ENCODE results near the gene PLPPR1.
"Not testable (repeated sequence)": the region's sequence is repeated elsewhere in the genome, so short reads cannot be mapped to it uniquely, and the experiment has no call there.

PLPPR1 gene

DNA sequence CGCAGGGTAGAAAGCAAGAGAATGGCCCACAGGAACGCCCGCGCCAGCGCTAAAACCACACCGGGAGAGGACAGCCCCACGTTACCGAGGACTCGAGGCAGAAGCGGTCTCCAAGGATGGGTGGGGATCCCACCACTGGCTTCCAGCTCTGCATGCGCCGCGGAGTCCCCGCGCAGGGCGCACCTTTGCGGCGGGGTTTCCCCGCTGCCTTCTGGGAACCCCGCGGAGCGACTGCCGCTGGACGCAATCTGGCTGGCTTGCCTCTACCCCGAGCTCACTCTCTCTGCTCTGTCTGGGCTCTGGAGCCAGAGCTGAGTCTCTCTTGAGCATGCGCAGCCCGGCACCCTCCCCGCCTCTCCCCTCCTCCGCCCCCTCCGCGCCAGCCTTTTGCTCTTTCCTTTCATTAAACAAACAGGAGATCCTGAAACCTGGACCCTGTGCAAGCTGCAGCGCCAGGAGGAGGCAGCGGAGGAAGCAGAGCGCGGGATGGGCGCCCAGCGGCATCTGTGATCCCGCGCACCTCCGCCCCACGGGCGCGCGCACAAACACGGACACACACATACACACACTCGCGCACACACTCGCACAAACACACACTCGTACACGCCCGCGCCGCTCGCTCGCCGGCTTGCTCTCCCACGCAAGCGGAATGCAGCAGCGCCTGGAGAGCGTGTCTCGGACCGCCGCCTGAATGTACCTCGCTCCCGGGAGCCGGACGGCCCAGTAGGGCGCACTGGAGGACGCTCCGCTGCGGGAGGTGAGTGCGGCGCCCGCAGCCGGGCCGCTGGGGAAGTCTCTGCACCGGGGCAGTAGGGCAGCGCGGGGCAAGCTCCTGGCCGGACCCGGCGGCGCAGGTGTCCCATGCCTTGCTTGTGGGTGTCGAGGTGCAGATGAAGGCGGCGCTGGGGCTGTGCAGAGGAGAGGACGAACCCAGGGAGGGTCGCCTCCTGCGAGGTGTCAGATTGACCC, at the start of gene PLPPR1:
TSS of gene PLPPR1 (plus strand) at position 382 of the 969 bp plus-strand sequence.
- peak; percentile 83 for DNase-seq

DNA sequence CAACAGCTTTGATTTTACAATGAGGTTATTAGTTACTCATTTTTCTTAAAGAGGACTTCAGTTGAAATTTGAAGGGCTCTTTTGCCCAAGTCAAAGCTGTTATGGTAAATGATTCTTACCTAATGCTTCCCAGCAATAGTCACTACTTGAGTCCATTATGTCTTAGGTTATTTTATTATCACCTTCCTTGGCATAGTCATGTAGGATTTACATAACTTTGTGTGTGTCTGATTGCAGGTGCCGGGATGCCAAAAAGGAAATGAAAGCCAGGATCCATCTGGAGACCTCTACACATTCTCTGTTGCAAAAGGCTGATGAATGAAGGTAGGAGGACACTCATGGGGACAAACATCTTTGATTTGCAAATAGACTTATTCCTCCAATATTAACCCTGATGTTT, 38.8 kb upstream of the PLPPR1 start:
- DNase-seq: no peak

DNA sequence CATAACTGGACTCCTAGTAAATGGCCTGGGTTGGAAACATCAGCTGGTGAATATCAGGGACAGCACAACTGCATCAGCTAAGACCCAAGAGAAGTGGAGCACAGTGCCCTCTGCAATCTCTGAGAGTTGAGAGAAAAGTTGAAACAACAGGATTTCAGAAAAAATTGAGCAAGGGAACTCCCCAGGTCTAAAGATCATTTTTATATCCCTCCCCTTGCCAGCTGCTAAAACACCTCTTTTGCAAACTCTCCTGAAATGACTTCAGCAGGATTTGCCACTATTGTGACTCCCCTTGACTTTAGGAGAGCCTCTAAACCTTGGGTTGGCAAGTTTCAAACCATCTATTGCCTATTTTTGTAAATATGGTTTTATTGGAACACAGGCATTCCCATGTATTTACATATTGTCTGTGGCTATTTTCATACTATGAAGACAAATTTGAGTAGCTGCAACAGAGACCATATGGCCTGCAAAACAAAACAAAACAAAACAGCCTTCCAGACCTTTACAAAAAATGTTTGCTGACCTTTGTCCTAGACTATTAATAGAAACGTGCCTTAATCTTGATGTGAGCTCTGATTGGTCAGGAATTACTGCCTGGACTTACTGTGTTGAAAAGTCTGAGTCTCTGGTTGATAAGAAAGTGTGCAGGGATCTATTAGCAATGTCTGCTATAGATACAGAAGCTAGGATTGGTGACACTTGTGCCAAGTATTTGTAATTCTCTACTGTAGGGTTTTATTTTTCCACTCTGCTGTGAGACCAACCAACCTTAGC, 37.7 kb upstream of the PLPPR1 start:
- no peak for DNase-seq

- no peak for DNase-seq
These were observed 35.9 kb upstream of the PLPPR1 start for GRCh38 chr9:100992632-100993031.

DNA sequence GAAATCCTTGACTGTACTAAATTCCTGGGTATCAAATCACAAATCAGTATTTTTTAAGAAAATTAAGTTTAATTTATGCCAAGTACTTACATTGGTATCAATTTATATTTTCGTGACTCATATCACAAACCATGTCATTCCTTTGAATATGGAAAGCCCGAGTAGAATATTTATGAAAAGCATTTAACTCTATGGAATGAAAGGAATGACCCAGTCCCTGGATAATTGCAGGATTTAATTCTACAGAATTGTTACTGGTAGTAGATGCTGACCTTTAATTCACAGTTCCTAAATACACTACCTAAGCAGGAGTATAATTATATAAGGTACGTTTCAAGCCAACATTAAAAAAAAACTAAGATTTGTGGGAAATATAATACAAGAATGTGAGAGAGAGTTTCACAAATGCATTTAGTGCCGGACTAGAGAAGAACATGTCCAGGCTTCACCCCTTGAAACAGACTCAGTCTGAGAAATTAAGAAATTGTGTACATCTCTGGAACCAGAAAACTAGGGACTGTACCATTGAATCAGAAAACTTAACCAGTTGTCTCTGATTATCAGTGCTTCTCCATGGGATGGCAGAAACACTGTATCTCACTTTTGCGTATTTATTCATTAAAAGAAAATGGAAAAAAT, 28.5 kb upstream of the PLPPR1 start:
- no peak for DNase-seq

- no peak for DNase-seq
These were observed 23.3 kb upstream of the PLPPR1 start for GRCh38 chr9:101005246-101005645.

DNA sequence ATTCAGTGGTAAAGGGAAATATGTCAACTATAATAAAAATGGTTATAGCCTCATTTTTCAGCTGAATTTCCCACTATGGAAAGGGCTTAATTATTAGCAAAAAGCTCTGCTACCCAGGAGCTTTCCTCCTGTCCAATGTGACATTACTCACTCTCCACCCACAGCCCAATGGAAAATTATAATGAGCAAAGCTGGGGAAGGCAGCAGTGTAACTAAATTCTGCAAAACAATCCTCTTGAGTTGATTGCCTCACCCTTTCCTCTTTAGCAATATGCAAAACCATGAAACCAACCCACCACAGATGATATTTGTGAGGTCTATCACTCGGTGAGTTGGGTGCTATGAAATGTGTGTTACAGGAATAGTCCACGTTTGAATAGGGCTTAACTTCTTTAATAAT, 14.0 kb upstream of the PLPPR1 start:
- DNase-seq: no peak

DNA sequence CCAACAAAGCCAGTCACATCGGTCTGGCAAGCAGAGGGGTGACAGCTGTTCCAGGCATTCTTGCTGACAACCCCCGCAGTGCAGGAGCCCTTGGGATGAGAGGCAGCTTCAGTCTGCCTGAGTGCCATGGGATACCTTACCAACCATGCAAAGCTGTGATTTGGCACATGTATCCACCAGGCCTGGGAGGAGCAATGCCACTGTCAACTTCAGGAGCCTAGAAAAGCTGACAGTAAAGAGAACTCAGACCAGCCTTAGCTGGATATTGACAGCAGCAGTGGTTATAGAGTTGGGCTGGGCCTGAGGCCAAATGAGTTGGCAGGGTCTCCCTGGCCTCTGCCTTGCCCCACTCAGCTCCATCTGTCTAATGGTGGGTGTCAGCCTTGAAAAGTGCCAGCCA, 10.1 kb upstream of the PLPPR1 start:
- peak; percentile 61 for DNase-seq

DNA sequence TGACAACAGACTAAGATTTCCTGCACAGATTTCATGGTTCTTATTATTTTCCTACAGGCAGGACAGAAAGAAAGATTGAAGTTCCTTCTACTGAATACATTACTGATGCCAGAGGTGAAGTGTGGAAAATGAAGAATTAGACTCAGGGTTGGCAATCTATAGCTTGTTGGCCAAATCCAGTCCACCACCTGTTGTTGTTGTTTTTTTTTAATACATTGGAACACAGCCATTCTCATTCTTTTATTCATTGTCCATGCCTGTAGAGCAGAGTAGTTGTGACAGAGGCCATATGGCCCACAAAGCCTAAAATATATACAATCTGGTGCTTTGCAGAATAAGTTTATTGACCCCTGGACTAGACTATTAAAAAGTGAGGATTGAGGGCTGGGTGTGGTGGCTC, 5.8 kb upstream of the PLPPR1 start:
- no peak for DNase-seq

- DNase-seq: no peak
These were observed 2.6 kb upstream of the PLPPR1 start for GRCh38 chr9:101025940-101026339.

GRCh38 chr9:101026824-101027223, 1.7 kb upstream of the PLPPR1 start:
- no peak for DNase-seq

GRCh38 chr9:101027236-101027635, 1.3 kb upstream of the PLPPR1 start:
- no peak for DNase-seq

- no peak for DNase-seq
These were observed 688 bp upstream of the PLPPR1 start for GRCh38 chr9:101027733-101028345.

GRCh38 chr9:101029315-101030085, 973 bp downstream of the PLPPR1 start:
- peak; percentile 37 for DNase-seq

DNA sequence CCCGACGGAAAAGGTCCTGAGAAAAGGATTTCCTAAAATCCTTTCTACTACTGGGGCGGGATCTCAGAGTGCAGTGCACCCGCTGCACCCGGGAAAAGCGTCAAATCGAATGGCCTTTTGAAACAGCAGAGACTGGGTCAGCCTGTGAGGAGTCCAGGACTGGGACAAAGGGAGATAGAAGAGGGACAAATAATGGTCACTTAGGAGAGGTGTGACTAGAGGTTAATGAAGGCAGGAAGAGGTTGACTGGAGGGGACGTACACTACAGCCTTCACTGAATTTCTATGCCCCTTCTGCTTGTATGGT, 1.5 kb downstream of the PLPPR1 start:
- no peak for DNase-seq

DNA sequence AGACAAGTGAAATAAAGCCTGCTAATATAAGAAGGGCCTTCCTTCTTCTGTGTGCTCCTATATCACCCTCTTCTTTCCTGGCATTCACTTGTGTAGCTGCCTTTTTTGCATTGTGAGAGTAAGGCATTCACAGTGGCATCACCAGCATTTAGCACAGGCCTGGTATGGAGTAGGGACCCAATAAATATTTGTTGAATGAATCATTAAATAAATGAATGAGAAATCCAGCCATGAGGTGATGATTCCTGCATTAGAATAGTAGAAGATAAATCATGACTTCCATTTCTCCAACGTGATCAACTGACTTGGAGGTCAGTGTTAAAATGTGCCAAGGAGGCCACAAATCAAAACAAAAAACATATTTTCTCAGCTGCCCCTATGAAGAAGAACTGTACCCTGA, 3.9 kb downstream of the PLPPR1 start:
- DNase-seq: no peak

DNA sequence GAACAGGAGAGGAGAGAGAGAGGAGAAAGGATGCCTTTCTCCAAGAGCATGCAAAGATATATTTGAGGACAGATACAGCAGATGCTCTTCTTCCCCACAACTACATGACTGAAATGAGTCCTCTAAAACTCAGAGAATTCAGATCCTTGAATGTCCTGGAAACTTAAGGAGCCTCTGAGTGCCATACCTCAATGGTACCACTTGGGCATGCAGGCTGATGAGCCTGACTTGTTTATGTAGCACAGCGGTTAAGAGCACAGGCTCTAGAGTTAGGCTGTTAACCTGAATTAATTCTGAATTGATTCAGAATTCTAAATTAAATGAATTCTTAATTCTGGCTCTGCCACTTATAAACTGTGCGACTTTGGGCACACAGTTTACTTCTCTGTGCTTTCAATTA, 5.7 kb downstream of the PLPPR1 start:
- no peak for DNase-seq

DNA sequence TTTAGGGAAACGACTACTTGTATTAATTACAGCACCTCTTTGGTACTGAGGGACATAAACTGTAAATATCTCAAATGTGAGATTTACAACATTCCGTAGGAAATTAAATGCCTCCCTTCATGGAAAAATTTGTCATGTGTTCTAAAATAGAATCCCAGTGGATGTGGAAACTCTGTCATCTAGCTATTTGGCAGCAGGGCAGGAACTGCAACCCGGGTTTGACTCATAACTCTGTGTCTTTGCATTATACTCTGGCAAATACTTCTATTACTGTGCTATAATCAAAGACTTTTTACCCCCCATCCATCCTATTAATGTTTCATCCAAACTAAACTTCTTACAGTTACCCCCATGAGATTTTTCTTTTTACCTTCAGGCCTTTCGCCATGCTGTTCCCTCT, 6.6 kb downstream of the PLPPR1 start:
- DNase-seq: no peak

DNA sequence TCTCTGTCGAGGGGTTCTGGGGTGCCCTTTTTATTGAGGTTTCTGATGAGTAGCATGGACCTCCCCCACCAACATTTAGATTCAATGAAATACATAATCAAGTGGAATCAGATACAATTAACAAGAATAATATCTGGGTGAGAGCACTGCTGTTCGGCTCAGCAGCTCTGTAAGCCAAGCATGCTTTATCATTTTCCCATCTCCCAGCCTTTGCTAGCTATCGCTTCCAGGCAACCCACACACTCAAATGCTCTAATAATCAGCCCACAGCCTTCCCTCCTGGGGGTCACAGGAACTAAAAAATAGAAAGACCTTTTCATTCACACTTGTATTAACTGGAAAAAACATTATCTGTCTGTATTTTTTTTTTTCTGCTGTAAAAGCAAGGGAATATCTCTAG, 8.9 kb downstream of the PLPPR1 start:
- no peak for DNase-seq

DNA sequence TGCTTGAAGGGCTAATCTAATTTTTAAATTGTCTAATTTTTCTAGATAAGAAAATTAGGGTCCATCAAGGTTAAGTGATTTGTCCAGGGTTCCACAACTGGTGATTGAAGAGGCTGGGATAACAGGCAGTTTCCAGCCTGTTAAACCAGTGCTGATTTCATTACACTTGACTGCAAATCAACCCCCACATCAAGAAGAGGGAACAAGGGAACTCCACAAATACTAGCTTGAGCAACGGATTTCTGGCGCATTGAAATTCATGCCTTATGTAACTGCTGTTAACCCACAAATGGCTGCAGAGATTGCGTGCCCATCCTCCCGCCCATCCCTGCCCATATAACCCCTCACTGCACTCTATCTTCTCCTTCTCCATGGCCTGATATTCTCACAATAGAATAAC, 10.0 kb downstream of the PLPPR1 start:
- DNase-seq: no peak

DNA sequence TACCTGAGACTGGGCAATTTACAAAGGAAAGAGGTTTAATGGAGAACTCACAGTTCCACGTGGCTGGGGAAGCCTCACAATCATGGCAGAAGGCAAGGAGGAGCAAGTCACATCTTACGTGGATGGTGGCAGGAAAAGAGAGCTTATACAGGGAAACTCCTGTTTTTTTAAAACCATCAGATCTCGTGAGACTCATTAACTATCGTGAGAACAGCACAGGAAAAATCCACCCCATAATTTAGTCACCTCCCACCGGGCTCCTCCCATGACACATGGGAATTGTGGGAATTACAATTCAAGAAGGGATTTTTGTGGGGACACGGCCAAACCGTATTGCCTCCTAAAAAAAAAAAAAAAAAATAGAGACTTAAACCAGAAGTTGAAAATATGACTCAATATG, 11.1 kb downstream of the PLPPR1 start:
- DNase-seq: not testable (repeated sequence)

DNA sequence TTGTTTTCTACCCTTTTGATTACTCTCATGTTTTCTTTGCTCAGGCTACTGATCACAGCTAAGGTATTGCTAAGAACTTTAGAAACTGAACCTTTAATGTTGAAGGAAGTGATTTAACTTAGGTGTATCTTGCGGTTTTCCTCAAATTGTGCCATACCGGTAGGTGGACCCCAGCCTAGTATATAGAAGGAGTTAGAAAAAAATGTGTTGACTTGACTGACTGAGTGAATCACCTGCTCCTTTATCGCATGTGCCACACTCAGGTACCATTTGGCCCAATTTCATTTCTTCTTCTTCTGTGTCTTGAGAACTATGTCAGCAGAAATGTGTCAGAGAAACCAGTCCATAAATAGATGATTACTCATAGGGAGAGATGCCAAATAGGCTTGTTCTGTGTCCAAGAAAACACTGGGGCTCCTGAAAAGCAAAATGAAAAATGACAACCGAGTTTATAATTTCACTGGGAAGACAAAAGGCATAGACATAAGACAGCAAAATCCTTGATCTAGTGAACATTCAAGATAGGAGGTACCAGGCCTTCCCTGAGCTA, 19.4 kb downstream of the PLPPR1 start:
- no peak for DNase-seq

Measured in left hindlimb (tissue), 1 donor.